ENCODE data around the gene RNF222.

DNA sequence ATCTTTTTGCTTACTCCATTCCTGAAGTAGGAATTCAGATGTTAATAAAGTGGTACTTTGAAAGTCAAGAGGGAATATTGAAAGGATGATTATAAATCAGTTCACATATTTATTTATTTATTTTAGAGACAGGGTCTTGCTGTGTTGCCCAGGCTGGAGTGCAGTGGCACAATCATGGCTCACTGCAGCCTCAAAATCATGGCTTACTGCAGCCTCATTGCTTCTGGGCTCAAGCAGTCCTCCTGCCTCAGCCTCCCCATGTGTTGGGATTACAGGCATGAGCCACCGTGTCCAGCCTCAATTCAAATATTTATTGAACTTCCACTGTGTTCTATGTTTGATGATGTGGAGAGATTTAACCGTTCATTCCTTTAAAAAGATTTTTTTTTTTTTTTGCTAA lies 44.7 kb upstream of the RNF222 start:
- TF ChIP-seq, protein P1, sequence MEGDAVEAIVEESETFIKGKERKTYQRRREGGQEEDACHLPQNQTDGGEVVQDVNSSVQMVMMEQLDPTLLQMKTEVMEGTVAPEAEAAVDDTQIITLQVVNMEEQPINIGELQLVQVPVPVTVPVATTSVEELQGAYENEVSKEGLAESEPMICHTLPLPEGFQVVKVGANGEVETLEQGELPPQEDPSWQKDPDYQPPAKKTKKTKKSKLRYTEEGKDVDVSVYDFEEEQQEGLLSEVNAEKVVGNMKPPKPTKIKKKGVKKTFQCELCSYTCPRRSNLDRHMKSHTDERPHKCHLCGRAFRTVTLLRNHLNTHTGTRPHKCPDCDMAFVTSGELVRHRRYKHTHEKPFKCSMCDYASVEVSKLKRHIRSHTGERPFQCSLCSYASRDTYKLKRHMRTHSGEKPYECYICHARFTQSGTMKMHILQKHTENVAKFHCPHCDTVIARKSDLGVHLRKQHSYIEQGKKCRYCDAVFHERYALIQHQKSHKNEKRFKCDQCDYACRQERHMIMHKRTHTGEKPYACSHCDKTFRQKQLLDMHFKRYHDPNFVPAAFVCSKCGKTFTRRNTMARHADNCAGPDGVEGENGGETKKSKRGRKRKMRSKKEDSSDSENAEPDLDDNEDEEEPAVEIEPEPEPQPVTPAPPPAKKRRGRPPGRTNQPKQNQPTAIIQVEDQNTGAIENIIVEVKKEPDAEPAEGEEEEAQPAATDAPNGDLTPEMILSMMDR (IDR thresholded peaks at IDR 0.05), result no peak
- TF ChIP-seq POLR2A (IDR thresholded peaks at IDR 0.05), result no peak
- TF ChIP-seq EP300 (IDR thresholded peaks at IDR 0.05), result no peak

All from ovary (tissue), 3 donors.